Adrenal gland (tissue), 12 donors: ENCODE results near the gene RPL10. TPM values are rescaled to one million over a fixed set of nuclear protein-coding genes. Genes with fewer than 3 reads are reported as not detected.

Experiments
- DNase-seq, 7 donors: peaks; one replicate each; pipeline ENCODE4 v3.0.0-alpha.2; 2019 to 2020
- H3K27ac ChIP-seq, 5 donors: fragments of 200-600 bp; sonication (generic) in 4 of 5; 1 replicate in 3 of 5; 2 replicates in 2 of 5; pipeline versions ENCODE4 v1.5.1 to v1.8.0; 2016 to 2020; ENCODE audit warnings: mild to moderate bottlenecking in 1 of 5
- H3K27me3 ChIP-seq: fragments of 200-600 bp; 2 replicates; pipeline ENCODE4 v1.8.0; 2021
- H3K36me3 ChIP-seq, 2 donors: fragments of 200-600 bp; replicated peaks in 1 of 2; 1 replicate in 1 of 2; 2 replicates in 1 of 2; pipeline versions ENCODE4 v1.5.1 to v1.8.0; 2018 to 2022
- H3K4me1 ChIP-seq, 2 donors: fragments of 200-600 bp; replicated peaks in 1 of 2; 1 replicate in 1 of 2; 2 replicates in 1 of 2; pipeline versions ENCODE4 v1.5.1 to v1.8.0; 2018 to 2021
- H3K4me3 ChIP-seq, 4 donors: fragments of 200-600 bp; sonication (generic) in 3 of 4; one replicate each; pipeline ENCODE4 v1.5.1; 2016 to 2018
- H3K9me3 ChIP-seq, 3 donors: fragments of 200-600 bp; sonication (generic) in 1 of 3; replicated peaks in 1 of 3; 1 replicate in 2 of 3; 2 replicates in 1 of 3; pipeline versions ENCODE4 v1.5.1 to v1.8.0; 2016 to 2021
- POLR2A ChIP-seq, 2 donors: fragments of 450-650 bp; IDR thresholded peaks; one replicate each; pipeline ENCODE4 v1.6.1; 2017; ENCODE audit warnings: antibody characterized with exemption in 2 of 2, mild to moderate bottlenecking in 2 of 2, moderate library complexity in 1 of 2
- WGBS, 4 donors: extraction: QIAGEN DNeasy Blood & Tissue Kit in 2 of 4; methylation state at CpG; one replicate each; pipeline versions ENCODE4 v1.1.5 to v1.1.7; 2013 to 2017; 5-methylcytosine and 5-hydroxymethylcytosine counted together
- intact Hi-C, 2 donors: fragments of 100-400 bp; cut with DNase I; formaldehyde crosslinking; loops; one replicate each; pipeline versions ENCODE4 v1.14.1 to v1.15.0; 2022 to 2023
- polyA plus RNA-seq, 3 donors: library from polyadenylated mRNA; stranded (reverse); fragments of 200-250 nt in 2 of 3; fragments of 350-450 nt in 1 of 3; fragmentation: Illumina TruSeq in 1 of 3; extraction: RNeasy Lipid Tissue Mini Kit (QIAGEN cat#74804) in 1 of 3; gene quantifications; one replicate each; pipeline ENCODE4 v1.2.3, GENCODE V29; 2013 to 2014
- total RNA-seq, 9 donors: library from RNA; depleted of rRNA in 4 of 9; stranded (reverse); fragments of >200 nt in 4 of 9; fragments of 120-200 nt in 1 of 9; fragmentation: NEBNext Ultra II Directional in 1 of 9; extraction: Animal tissue kit (Norgen Biotek cat#: 25700) in 1 of 9; gene quantifications; one replicate each; pipeline versions ENCODE4 v1.1.0 to v1.2.4, GENCODE V29; 2013 to 2023
- TF ChIP-seq, protein P1 (sequence below), 6 experiments: fragments of 450-650 bp in 4 of 6; fragments of 200-600 bp in 2 of 6; sonication (generic) in 1 of 6; IDR thresholded peaks; 1 replicate in 5 of 6; 2 replicates in 1 of 6; pipeline versions ENCODE4 v1.5.1 to v1.8.0; 2016 to 2021; ENCODE audit warnings: antibody characterized with exemption in 6 of 6, mild to moderate bottlenecking in 2 of 6, moderate library complexity in 1 of 6
- donor health status: healthy with polysubstance abuse.
- donor health status: Bipolar disorder and iron deficiency.
- donor health status: DM: yes; HTN: yes; CAD: no.
- donor health status: DM: no; HTN: no; CAD: no.
- donor health status: DM: no; HTN: no; CAD: no.
- donor health status: DM: yes; HTN: yes; CAD: no.

Gene RPL10
- total and polyA plus RNA-seq, 12 donors, result 626 to 5,287 (median 2,443) TPM

DNA sequence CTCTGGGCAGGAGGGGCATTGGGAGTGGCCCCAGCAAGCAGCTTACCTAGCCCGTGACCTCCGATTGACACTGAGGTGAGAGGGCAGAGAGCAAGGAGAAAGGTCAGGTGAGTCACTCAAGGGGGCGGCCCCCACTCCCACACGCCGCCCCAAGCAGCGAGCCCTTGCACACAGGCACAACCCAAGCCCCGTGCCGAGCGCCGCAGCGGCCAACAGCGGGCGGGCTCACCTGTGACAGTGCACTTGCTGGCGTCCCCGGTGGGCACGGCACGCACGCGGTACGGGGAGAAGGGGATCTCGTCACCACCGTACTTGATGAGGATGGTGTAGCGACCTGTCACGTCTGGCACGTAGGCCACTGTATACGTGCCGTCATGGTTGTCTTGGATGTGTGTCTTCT lies 41.0 kb upstream of the RPL10 start:
- intact Hi-C loops, result no loop called here
- Histone ChIP-seq H3K4me3 (no peak overlapping the region), H3K27me3 (no peaks in the 10 kb centered on the region), H3K9me3 (no peaks in the 10 kb centered on the region), H3K36me3 (peaks cover 0 to 94% of the 10 kb centered on the region in 2 donors), H3K4me1 (no peaks in the 10 kb centered on the region), H3K27ac (no peak overlapping the region)
- no peak for DNase-seq
- 89 to 95% (median 94%) methylated on average over 25 to 27 of the region's 27 CpGs; no CpG with 5 or more reads in 1 of the 4 donors for WGBS, 4 donors
- TF ChIP-seq POLR2A (IDR thresholded peaks at IDR 0.05), result no peak
- TF ChIP-seq, protein P1, sequence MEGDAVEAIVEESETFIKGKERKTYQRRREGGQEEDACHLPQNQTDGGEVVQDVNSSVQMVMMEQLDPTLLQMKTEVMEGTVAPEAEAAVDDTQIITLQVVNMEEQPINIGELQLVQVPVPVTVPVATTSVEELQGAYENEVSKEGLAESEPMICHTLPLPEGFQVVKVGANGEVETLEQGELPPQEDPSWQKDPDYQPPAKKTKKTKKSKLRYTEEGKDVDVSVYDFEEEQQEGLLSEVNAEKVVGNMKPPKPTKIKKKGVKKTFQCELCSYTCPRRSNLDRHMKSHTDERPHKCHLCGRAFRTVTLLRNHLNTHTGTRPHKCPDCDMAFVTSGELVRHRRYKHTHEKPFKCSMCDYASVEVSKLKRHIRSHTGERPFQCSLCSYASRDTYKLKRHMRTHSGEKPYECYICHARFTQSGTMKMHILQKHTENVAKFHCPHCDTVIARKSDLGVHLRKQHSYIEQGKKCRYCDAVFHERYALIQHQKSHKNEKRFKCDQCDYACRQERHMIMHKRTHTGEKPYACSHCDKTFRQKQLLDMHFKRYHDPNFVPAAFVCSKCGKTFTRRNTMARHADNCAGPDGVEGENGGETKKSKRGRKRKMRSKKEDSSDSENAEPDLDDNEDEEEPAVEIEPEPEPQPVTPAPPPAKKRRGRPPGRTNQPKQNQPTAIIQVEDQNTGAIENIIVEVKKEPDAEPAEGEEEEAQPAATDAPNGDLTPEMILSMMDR (IDR thresholded peaks at IDR 0.05), result no peak

DNA sequence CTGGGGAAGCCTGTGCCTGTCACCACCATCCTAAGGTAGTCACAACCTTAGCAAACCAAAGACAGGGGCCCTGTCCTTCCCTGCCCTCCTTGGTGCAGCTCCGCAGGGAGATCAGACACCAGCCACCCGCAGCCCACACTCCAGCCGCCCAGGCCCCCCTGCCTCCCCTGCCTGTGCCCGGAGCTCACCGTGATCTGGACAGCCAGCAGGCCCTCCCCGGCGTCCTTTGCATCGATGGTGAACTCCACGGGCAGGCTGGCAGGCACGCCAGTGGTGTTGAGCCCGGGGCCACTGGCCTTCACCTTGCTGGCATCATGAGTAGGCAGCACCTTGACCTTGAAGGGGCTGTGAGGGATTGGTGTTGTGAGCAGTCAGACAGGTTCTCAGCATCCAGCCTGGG lies 40.2 kb upstream of the RPL10 start:
- intact Hi-C loops, result no loop called here
- DNase-seq, result no peak
- H3K9me3 ChIP-seq, result no peaks in the 10 kb centered on the region
- 73 to 81% (median 80%) methylated on average over 3 to 11 of the region's 11 CpGs; no CpG with 5 or more reads in 1 of the 4 donors for WGBS, 4 donors
- no peak overlapping the region for H3K27ac ChIP-seq
- no peaks in the 10 kb centered on the region for H3K27me3 ChIP-seq
- H3K4me1 ChIP-seq, result no peaks in the 10 kb centered on the region
- H3K4me3 ChIP-seq, result no peak overlapping the region
- TF ChIP-seq, protein P1 (IDR thresholded peaks at IDR 0.05), result no peak
- TF ChIP-seq POLR2A (IDR thresholded peaks at IDR 0.05), result no peak
- H3K36me3 ChIP-seq, result peaks cover 0 to 94% of the 10 kb centered on the region in 2 donors

DNA sequence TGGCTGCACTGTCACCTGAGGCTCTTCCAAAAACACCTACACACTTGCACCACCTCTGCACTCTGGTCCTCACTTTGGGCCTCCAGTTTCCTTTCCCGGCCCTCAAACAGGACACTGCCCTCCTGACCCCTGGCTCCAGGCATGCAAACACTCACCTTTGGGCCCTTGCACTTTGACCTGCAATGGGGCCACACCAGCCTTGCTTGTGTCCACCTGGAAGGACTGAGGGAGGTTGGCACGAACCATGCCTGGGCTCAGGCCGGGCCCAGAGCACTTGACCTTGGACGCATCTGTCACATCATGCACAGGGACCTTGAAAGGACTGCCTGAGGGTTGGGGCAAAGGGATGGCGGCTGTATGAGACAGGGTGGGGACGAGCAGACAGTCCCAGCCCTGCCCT lies 39.3 kb upstream of the RPL10 start:
- H3K9me3 ChIP-seq, result no peaks in the 10 kb centered on the region
- TF ChIP-seq, protein P1 (IDR thresholded peaks at IDR 0.05), result no peak
- no peak for TF ChIP-seq POLR2A (IDR thresholded peaks at IDR 0.05)
- no peak overlapping the region for H3K27ac ChIP-seq
- peaks cover 0 to 94% of the 10 kb centered on the region in 2 donors for H3K36me3 ChIP-seq
- intact Hi-C loops, result no loop called here
- H3K27me3 ChIP-seq, result no peaks in the 10 kb centered on the region
- no peak for DNase-seq
- no peaks in the 10 kb centered on the region for H3K4me1 ChIP-seq
- H3K4me3 ChIP-seq, result no peak overlapping the region
- 53 to 83% (median 76%) methylated on average over 1 to 6 of the region's 6 CpGs for WGBS, 4 donors

DNA sequence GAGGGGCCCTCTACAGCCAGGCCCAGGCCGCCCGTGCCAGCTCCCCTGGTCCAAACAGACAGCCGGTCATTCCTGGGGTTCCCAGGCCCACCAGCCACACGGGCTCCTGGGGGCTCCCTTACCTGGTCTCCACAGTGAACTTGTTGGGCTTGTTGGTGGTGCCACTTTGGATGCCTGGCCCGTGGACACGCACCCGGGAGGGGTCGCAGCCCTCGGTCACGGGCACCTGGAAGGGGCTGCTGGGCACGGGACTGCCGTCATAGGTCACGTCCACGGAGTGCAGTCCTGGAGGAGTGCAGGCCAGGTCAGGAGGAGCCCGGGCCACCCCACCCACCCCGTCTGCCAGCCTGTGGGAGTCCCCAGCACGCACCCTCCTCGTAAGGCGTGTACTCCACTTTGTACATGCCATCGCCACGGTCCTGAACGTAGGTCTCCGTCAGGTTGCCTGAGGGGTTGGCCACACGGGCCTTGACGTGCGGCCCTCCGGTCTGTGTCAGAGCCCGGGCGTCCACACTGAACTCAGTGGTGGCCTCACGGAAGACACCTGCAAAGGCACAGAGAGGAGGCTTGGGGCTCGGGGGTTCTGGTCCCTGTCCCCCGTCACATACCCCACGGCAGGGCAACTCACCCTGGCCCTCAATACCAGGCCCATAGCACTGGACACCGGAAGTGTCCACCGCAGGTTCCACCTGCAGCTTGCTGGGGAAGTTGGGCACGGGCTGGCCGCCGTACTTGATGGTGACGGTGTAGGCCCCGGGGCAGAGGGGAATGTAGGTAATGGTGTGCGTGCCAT lies 38.6 kb upstream of the RPL10 start:
- H3K27ac ChIP-seq, result no peak overlapping the region
- intact Hi-C loops, result no loop called here
- 91 to 94% (median 93%) methylated on average over 13 to 41 of the region's 41 CpGs; no CpG with 5 or more reads in 1 of the 4 donors for WGBS, 4 donors

More for the DNA sequence above, 38.6 kb upstream of the RPL10 start:
- Histone ChIP-seq H3K9me3 (no peaks in the 10 kb centered on the region), H3K27me3 (no peaks in the 10 kb centered on the region), H3K4me3 (no peak overlapping the region), H3K36me3 (peaks cover 0 to 94% of the 10 kb centered on the region in 2 donors), H3K4me1 (no peaks in the 10 kb centered on the region)
- no peak for DNase-seq
- TF ChIP-seq POLR2A (IDR thresholded peaks at IDR 0.05), result no peak
